Measurements from ENCODE around the gene GTF2IRD1. TPM values are rescaled to one million over a fixed set of nuclear protein-coding genes. Genes with fewer than 3 reads are reported as not detected.
A peak's percentile ranks its signal among the peaks of the same experiment; 100 is the strongest.

The GTF2IRD1 gene
- polyA plus RNA-seq, 3 donors: not detected

DNA sequence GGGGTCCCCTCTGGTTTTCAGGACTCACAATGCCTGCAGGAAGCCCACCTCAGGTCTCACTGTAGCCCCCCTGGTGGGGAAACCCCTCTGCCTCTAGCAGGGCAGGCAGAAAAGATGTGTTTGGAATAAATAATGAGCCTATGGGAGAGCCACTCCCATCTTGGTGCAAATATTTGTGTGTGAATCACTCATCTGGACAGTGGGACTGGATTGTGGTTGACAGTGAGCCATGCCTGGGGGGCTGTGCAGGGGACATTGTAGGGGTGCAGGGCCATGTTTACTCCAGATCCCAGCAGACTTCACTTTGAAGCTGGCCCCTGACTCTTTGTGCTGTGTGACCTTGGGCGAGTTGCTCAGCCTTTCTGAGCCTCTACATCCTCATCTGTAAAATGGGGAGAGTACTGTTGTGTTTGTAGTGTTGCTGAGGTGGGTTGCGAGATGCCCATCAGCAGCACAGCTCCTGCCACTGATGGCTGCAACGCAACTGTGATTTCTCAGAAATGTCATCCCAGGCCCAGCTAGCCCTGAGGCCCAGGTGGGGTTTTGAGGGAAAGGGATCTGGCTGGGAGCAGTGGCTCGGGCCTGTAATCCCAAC is 20.7 kb downstream of the GTF2IRD1 start:
- Histone ChIP-seq H2AFZ (ENCODE audit: insufficient read depth, low read depth, low read length, poor library complexity, severe bottlenecking) (no peak overlapping the region), H3K36me3 (replicated peaks in 1 of 2; ENCODE audit: control insufficient read depth in 1 of 2, insufficient read depth in 2 of 2, low read length in 2 of 2) (no peaks in the 10 kb centered on the region), H3K4me1 (ENCODE audit: control insufficient read depth in 1 of 2, insufficient read depth in 2 of 2, low read length in 2 of 2) (peaks cover 4 to 5% of the 10 kb centered on the region in 2 donors), H3K9me3 (replicated peaks in 1 of 2; ENCODE audit: control insufficient read depth in 1 of 2, insufficient read depth in 1 of 2, low read length in 2 of 2) (no peaks in the 10 kb centered on the region), H3K4me3 (replicated peaks in 1 of 3; ENCODE audit: low read depth in 2 of 3, low read length in 3 of 3) (no peak overlapping the region), H3K4me2 (replicated peaks; ENCODE audit: extremely low read depth, low read length, poor library complexity, severe bottlenecking) (no peak overlapping the region), H3K27ac (ENCODE audit: low read depth in 1 of 2, low read length in 2 of 2) (no peak overlapping the region), H3K79me2 (ENCODE audit: insufficient read depth, low read length) (no peaks in the 10 kb centered on the region), H3K9ac (ENCODE audit: insufficient read depth, low read length, poor library complexity, severe bottlenecking) (no peak overlapping the region), H3K27me3 (ENCODE audit: control insufficient read depth in 2 of 2, insufficient read depth in 2 of 2, low read length in 2 of 2) (peaks cover 0 to 4% of the 10 kb centered on the region in 2 donors), H4K20me1 (ENCODE audit: insufficient read depth, low read length) (no peaks in the 10 kb centered on the region)
- Mint-ChIP-seq H3K27me3 (ENCODE audit: low read depth in 3 of 3) (peaks cover 12 to 23% (median 22%) of the 10 kb centered on the region in 3 donors), H3K9me3 (peaks cover 0 to 4% (median 0%) of the 10 kb centered on the region in 7 donors), H3K4me3 (no peak overlapping the region), H3K4me1 (peaks cover 12% of the 10 kb centered on the region), H3K36me3 (no peaks in the 10 kb centered on the region), H3K27ac (peak overlapping the region in 1 of 7 donors; percentile 65)
- no peak for DNase-seq
- WGBS (ENCODE audit: insufficient coverage): 87% methylated on average over 2 of the region's 4 CpGs
- TF ChIP-seq CTCF (IDR thresholded peaks at IDR 0.05): no peak
- intact Hi-C loops (cut with micrococcal nuclease): no loop called here

DNA sequence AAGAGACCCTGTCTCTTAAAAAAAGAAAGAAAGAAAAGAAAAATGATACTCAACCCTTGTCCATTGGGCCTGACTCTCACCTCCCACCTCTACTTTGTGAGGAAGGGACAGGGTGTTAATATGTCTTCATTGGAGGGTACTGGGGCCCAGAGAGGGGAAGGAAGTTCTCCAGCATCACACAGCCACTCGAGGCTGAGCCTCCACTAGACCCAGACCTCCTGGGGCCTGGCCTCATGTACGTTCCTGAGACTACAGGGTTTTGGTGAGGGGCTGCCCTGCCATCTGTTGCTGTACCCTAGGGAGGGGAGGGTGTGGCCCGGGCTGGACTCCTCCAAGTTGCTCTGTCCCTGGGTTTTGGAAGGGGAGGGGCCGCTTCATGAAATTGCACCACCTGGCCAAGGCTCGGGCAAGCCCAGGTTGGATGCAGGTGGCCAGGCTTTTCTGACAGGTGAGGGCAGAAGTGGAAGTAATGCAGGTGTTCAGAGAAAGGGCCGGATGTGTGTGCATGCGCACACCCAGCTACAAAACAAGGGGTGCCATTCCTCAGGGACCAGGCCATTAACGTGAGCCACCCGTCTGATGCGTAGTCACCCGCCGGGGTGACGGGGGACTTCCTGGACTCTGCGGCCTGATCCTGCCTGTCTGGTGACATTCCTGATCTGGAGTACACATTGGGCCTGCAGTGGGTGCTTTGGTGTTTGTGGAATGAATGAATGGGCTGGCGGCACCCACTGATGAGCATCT is 21.7 kb downstream of the GTF2IRD1 start:
- Histone ChIP-seq H3K79me2 (ENCODE audit: insufficient read depth, low read length) (no peaks in the 10 kb centered on the region), H3K27ac (ENCODE audit: low read depth in 1 of 2, low read length in 2 of 2) (no peak overlapping the region), H3K4me1 (ENCODE audit: control insufficient read depth in 1 of 2, insufficient read depth in 2 of 2, low read length in 2 of 2) (peaks cover 8 to 10% of the 10 kb centered on the region in 2 donors), H3K36me3 (replicated peaks in 1 of 2; ENCODE audit: control insufficient read depth in 1 of 2, insufficient read depth in 2 of 2, low read length in 2 of 2) (no peaks in the 10 kb centered on the region), H3K9ac (ENCODE audit: insufficient read depth, low read length, poor library complexity, severe bottlenecking) (no peak overlapping the region), H3K4me2 (replicated peaks; ENCODE audit: extremely low read depth, low read length, poor library complexity, severe bottlenecking) (no peak overlapping the region), H3K9me3 (replicated peaks in 1 of 2; ENCODE audit: control insufficient read depth in 1 of 2, insufficient read depth in 1 of 2, low read length in 2 of 2) (no peaks in the 10 kb centered on the region), H3K4me3 (replicated peaks in 1 of 3; ENCODE audit: low read depth in 2 of 3, low read length in 3 of 3) (no peak overlapping the region), H2AFZ (ENCODE audit: insufficient read depth, low read depth, low read length, poor library complexity, severe bottlenecking) (no peak overlapping the region), H3K27me3 (ENCODE audit: control insufficient read depth in 2 of 2, insufficient read depth in 2 of 2, low read length in 2 of 2) (peaks cover 0 to 13% of the 10 kb centered on the region in 2 donors), H4K20me1 (ENCODE audit: insufficient read depth, low read length) (no peaks in the 10 kb centered on the region)
- no peak for DNase-seq
- TF ChIP-seq CTCF (IDR thresholded peaks at IDR 0.05): no peak
- peaks cover 0 to 5% (median 0%) of the 10 kb centered on the region in 7 donors for H3K9me3 Mint-ChIP-seq
- peak overlapping the region in 1 of 7 donors; percentile 37 for H3K27ac Mint-ChIP-seq
- H3K4me1 Mint-ChIP-seq: peaks cover 21% of the 10 kb centered on the region
- peaks cover 2 to 3% of the 10 kb centered on the region in 2 donors for H3K36me3 Mint-ChIP-seq
- 87% methylated on average over 13 of the region's 15 CpGs for WGBS (ENCODE audit: insufficient coverage)
- intact Hi-C loops (cut with micrococcal nuclease): no loop called here
- H3K4me3 Mint-ChIP-seq: no peak overlapping the region
- peaks cover 22 to 34% (median 30%) of the 10 kb centered on the region in 3 donors for H3K27me3 Mint-ChIP-seq (ENCODE audit: low read depth in 3 of 3)

Data from CD14-positive monocyte (primary cell).